ENCODE measurements around the gene FAM107B. TPM values are rescaled to one million over a fixed set of nuclear protein-coding genes. Genes with fewer than 3 reads are reported as not detected.
A peak's percentile ranks its signal among the peaks of the same experiment; 100 is the strongest.

FAM107B gene
- total RNA-seq, 2 experiments from 2014 or later: 188 to 200 TPM

DNA sequence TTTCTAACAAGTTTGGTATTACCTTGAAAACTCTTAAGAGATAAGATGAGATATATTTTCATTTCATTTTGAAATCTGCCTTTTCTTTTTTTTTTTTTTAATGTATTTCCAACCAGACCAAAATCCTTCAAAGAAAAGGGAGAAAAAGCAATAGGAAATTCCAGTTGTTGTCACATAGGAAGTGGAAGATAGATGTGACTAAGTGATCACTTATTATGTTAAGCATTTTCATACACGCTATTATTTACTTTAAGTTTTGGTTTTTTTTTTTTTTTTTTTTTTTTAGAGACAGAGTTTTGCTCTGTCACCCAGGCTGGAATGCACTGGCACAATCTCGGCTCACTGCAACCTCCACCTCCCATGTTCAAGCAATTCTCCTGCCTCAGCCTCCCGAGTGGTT lies 246.8 kb downstream of the FAM107B start:
- POLR2A ChIA-PET: interaction anchor here (0.9 to 1.9 kb wide), 6 partner anchors 26 to 350 kb away, joined by 3 to 7 read pairs (median 4); partner anchors contain the start of genes CDNF, HSPA14, MSANTD7 and SUV39H2
- ATAC-seq (ENCODE audit: low read depth): no peak
- H3K4me1 Mint-ChIP-seq: peaks cover 56% of the 10 kb centered on the region
- no peaks in the 10 kb centered on the region for H3K9me3 Mint-ChIP-seq
- peaks cover 39% of the 10 kb centered on the region for H3K36me3 Mint-ChIP-seq
- no peaks in the 10 kb centered on the region for H3K27me3 Mint-ChIP-seq
- no peak for DNase-seq
- H3K4me3 Mint-ChIP-seq: peak overlapping the region; percentile 50
- H3K27ac Mint-ChIP-seq: no peak overlapping the region

DNA sequence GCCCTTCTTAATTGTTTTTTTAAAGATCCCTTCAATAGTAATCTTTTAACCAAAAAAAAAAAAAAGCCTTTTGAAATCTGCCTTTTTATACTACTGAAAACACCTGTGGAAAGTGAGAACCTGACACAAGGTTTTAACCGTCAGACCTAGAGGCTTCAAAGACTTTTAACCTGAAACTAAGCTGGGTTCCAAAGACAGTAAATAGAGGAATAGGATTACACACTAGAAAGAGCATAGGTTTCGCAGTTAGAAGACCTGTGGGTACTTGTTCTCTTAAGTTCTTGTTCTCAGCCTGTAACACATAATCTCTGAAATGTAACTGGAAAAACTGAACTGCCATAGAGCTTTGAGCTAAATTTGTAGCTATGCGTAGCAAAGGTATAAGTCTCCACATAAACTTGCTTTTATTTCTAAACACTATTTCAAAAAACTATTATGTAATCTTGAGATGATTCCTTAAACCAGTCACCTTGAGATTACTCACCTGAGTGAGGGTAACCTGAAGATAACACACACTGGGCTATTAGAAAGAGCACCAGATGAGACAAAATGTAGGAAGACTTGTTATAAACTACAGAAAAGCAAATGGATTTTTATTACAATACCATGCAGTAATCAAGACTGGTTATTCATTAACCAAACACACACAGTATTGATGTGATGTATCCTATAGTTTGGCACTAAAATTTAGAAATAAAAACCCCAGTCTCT lies 247.4 kb downstream of the FAM107B start:
- Mint-ChIP-seq H3K36me3 (peaks cover 37% of the 10 kb centered on the region), H3K9me3 (no peaks in the 10 kb centered on the region), H3K27me3 (no peaks in the 10 kb centered on the region), H3K27ac (peak overlapping the region; percentile 11), H3K4me1 (peaks cover 52% of the 10 kb centered on the region), H3K4me3 (peak overlapping the region; percentile 21)
- ATAC-seq (ENCODE audit: low read depth) (no peak), DNase-seq (no peak)
- POLR2A ChIA-PET: interaction anchor here (0.7 to 1.0 kb wide), 2 partner anchors 35 to 174 kb away, joined by 3 read pairs; no protein-coding TSS in a partner anchor

DNA sequence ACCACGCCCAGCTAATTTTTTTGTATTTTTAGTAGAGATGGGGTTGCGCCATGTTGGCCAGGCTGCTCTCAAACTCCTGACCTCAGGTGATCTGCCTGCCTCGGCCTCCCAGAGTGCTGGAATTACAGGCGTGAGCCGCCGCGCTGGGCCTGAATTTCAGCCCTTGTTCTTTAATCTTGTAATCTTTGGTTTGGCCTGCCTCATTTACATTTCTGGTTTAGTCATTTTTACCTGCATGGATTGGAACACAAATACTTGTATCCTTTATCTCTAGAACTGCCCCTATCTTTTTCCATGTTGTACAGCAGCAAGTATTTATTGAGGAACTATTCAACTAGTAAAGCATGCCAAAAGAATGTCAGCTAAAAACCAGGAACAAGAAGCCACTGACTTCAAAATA lies 248.4 kb downstream of the FAM107B start:
- no peak overlapping the region for H3K27ac Mint-ChIP-seq
- H3K27me3 Mint-ChIP-seq: no peaks in the 10 kb centered on the region
- ATAC-seq (ENCODE audit: low read depth) (no peak), DNase-seq (no peak)
- POLR2A ChIA-PET: no interaction called here
- H3K36me3 Mint-ChIP-seq: peaks cover 37% of the 10 kb centered on the region
- H3K4me1 Mint-ChIP-seq: peaks cover 49% of the 10 kb centered on the region
- H3K4me3 Mint-ChIP-seq: no peak overlapping the region
- no peaks in the 10 kb centered on the region for H3K9me3 Mint-ChIP-seq

- ATAC-seq (ENCODE audit: low read depth) (no peak), DNase-seq (no peak)
- POLR2A ChIA-PET: no interaction called here
- Mint-ChIP-seq H3K27me3 (no peaks in the 10 kb centered on the region), H3K4me1 (peaks cover 35% of the 10 kb centered on the region), H3K27ac (no peak overlapping the region), H3K36me3 (peaks cover 49% of the 10 kb centered on the region), H3K4me3 (no peak overlapping the region), H3K9me3 (no peaks in the 10 kb centered on the region)
Measured at GRCh38 chr10:14524691-14525324, 249.9 kb downstream of the FAM107B start.

DNA sequence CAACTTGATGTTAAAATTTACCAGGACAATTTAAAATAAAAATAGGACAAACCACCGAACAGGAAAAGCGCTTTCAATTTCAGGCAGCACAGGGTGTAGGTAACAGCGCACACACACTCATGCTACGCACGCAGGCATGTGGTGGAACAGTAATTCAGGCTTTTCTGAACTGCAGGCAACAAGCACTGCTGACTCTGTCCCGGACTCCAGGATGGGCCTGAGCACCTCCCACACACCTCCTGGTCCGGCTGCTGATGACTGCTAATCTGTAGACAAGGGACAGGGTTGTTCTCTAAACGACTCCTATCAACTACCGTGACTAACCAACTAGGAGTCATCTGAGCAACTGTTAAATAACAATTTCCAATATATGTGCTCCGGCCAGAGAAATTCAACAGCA lies 251.4 kb downstream of the FAM107B start:
- Mint-ChIP-seq H3K4me1 (peaks cover 21% of the 10 kb centered on the region), H3K4me3 (no peak overlapping the region)
- no peak for ATAC-seq (ENCODE audit: low read depth)

GRCh38 chr10:14519785-14520184 lies 254.9 kb downstream of the FAM107B start:
- H3K4me3 Mint-ChIP-seq: no peak overlapping the region

More for the DNA sequence above, 251.4 kb downstream of the FAM107B start:
- POLR2A ChIA-PET: no interaction called here
- DNase-seq: no peak
- H3K27me3 Mint-ChIP-seq: no peaks in the 10 kb centered on the region
- peaks cover 58% of the 10 kb centered on the region for H3K36me3 Mint-ChIP-seq
- H3K9me3 Mint-ChIP-seq: no peaks in the 10 kb centered on the region
- H3K27ac Mint-ChIP-seq: peak overlapping the region; percentile 2

GRCh38 chr10:14518149-14518548 lies 256.5 kb downstream of the FAM107B start:
- peaks cover 1% of the 10 kb centered on the region for H3K4me1 Mint-ChIP-seq
- peaks cover 2% of the 10 kb centered on the region for H3K9me3 Mint-ChIP-seq
- DNase-seq (no peak), ATAC-seq (ENCODE audit: low read depth) (no peak)
- H3K27me3 Mint-ChIP-seq: no peaks in the 10 kb centered on the region
- H3K4me3 Mint-ChIP-seq: no peak overlapping the region
- POLR2A ChIA-PET: no interaction called here
- H3K27ac Mint-ChIP-seq: no peak overlapping the region
- H3K36me3 Mint-ChIP-seq: peaks cover 62% of the 10 kb centered on the region

More at GRCh38 chr10:14519785-14520184, 254.9 kb downstream of the FAM107B start:
- no peak for ATAC-seq (ENCODE audit: low read depth)
- H3K27me3 Mint-ChIP-seq: no peaks in the 10 kb centered on the region
- H3K27ac Mint-ChIP-seq: no peak overlapping the region
- POLR2A ChIA-PET: no interaction called here
- H3K9me3 Mint-ChIP-seq: peaks cover 2% of the 10 kb centered on the region
- peaks cover 61% of the 10 kb centered on the region for H3K36me3 Mint-ChIP-seq
- peaks cover 4% of the 10 kb centered on the region for H3K4me1 Mint-ChIP-seq
- no peak for DNase-seq

- peak overlapping the region; percentile 12 for H3K27ac Mint-ChIP-seq
- no peak for ATAC-seq (ENCODE audit: low read depth)
Measured at GRCh38 chr10:14513123-14513522, 261.6 kb downstream of the FAM107B start.

GRCh38 chr10:14510346-14510745 lies 264.4 kb downstream of the FAM107B start:
- peaks cover 21% of the 10 kb centered on the region for H3K4me1 Mint-ChIP-seq
- no peaks in the 10 kb centered on the region for H3K27me3 Mint-ChIP-seq
- peaks cover 7% of the 10 kb centered on the region for H3K9me3 Mint-ChIP-seq
- POLR2A ChIA-PET: no interaction called here
- ATAC-seq (ENCODE audit: low read depth) (no peak), DNase-seq (no peak)
- no peak overlapping the region for H3K27ac Mint-ChIP-seq
- H3K36me3 Mint-ChIP-seq: peaks cover 48% of the 10 kb centered on the region
- no peak overlapping the region for H3K4me3 Mint-ChIP-seq

More at GRCh38 chr10:14513123-14513522, 261.6 kb downstream of the FAM107B start:
- Mint-ChIP-seq H3K27me3 (no peaks in the 10 kb centered on the region), H3K9me3 (peaks cover 8% of the 10 kb centered on the region), H3K4me3 (no peak overlapping the region), H3K4me1 (peaks cover 4% of the 10 kb centered on the region), H3K36me3 (peaks cover 57% of the 10 kb centered on the region)
- DNase-seq: no peak
- POLR2A ChIA-PET: no interaction called here

DNA sequence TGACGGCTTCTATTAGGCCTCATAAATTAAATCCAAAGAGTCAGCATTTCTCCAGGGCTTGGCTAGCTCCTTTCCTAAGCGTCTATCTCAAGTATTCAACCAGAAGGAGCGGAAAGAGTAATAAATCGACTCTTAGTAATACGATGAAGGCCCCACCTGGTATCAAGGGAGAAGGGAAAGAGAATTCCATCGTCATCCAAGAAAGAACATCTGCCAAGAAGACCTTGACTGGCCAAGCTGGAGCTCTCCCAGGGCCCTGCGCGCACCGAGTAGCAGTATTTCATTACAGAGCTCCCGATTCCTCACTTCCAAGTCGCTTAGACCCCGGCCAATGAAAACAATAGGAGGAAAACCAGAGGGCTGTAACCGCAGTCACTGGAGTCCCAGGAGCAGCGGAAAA lies 266.0 kb downstream of the FAM107B start:
- Mint-ChIP-seq H3K36me3 (peaks cover 42% of the 10 kb centered on the region), H3K27me3 (no peaks in the 10 kb centered on the region), H3K9me3 (peaks cover 7% of the 10 kb centered on the region), H3K27ac (no peak overlapping the region), H3K4me3 (no peak overlapping the region), H3K4me1 (peaks cover 21% of the 10 kb centered on the region)
- POLR2A ChIA-PET: interaction anchor here (0.5 to 2.0 kb wide), 2 partner anchors 34 to 91 kb away, joined by 5 to 6 read pairs; no protein-coding TSS in a partner anchor
- ATAC-seq (ENCODE audit: low read depth): no peak
- no peak for DNase-seq

GRCh38 chr10:14507781-14508180 lies 266.9 kb downstream of the FAM107B start:
- H3K36me3 Mint-ChIP-seq: peaks cover 36% of the 10 kb centered on the region
- no peaks in the 10 kb centered on the region for H3K27me3 Mint-ChIP-seq
- ATAC-seq (ENCODE audit: low read depth) (no peak), DNase-seq (no peak)
- H3K27ac Mint-ChIP-seq: no peak overlapping the region
- POLR2A ChIA-PET: interaction anchor here (2.0 kb wide), 1 partner anchor 35 kb away, joined by 6 read pairs; no protein-coding TSS in a partner anchor
- no peak overlapping the region for H3K4me3 Mint-ChIP-seq
- H3K9me3 Mint-ChIP-seq: peaks cover 4% of the 10 kb centered on the region
- peaks cover 21% of the 10 kb centered on the region for H3K4me1 Mint-ChIP-seq

GRCh38 chr10:14507176-14507575 lies 267.5 kb downstream of the FAM107B start:
- no peak for DNase-seq
- peak overlapping the region; percentile 48 for H3K4me3 Mint-ChIP-seq
- H3K9me3 Mint-ChIP-seq: peaks cover 4% of the 10 kb centered on the region
- H3K27ac Mint-ChIP-seq: peak overlapping the region; percentile 19
- H3K36me3 Mint-ChIP-seq: peaks cover 30% of the 10 kb centered on the region
- H3K27me3 Mint-ChIP-seq: no peaks in the 10 kb centered on the region
- H3K4me1 Mint-ChIP-seq: peaks cover 21% of the 10 kb centered on the region
- POLR2A ChIA-PET: interaction anchor here (2.0 kb wide), 1 partner anchor 36 kb away, joined by 6 read pairs; no protein-coding TSS in a partner anchor
- peak; percentile 64 for ATAC-seq (ENCODE audit: low read depth)

GRCh38 chr10:14502431-14502830 lies 272.3 kb downstream of the FAM107B start:
- no peaks in the 10 kb centered on the region for H3K9me3 Mint-ChIP-seq
- no peak for ATAC-seq (ENCODE audit: low read depth)
- H3K4me1 Mint-ChIP-seq: peaks cover 30% of the 10 kb centered on the region
- no peak for DNase-seq
- no peak overlapping the region for H3K27ac Mint-ChIP-seq
- POLR2A ChIA-PET: interaction anchor here (0.9 kb wide), 1 partner anchor 41 kb away, joined by 3 read pairs; no protein-coding TSS in a partner anchor
- peaks cover 5% of the 10 kb centered on the region for H3K27me3 Mint-ChIP-seq
- H3K36me3 Mint-ChIP-seq: peaks cover 11% of the 10 kb centered on the region
- H3K4me3 Mint-ChIP-seq: no peak overlapping the region
